ENCODE data around the gene MAGEH1.
"Not testable (repeated sequence)": the region's sequence is repeated elsewhere in the genome, so short reads cannot be mapped to it uniquely, and the experiment has no call there.

Gene MAGEH1

DNA sequence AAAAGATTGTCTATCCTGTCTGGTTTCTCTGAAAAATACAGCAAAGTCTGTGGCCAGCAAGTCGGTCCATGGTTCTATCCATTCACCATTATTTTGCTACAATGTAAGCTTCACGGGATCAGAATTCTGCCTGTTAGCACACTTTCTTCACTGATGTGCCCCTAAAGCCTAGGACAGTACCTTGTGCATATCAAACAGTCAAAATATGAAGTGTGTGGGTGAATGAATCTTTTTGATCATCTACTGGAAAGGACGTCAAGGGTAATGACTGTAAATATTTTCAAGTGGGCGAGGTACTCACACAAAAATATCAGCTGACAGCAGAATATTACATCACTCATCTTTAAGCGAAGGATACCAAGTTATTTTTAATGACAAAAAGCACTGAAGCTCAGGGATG is 13.2 kb downstream of the MAGEH1 start:
- no CpG with 5 or more reads among the region's 5 CpGs for whole genome bisulfite sequencing, 2 experiments (ENCODE audit: insufficient coverage in 2 of 2)
- H3K4me1 ChIP-seq (ENCODE audit: control insufficient read depth, insufficient read depth, low read length, poor library complexity, severe bottlenecking), result not testable (repeated sequence)

GRCh38 chrX:55465791-55466190 is 13.9 kb downstream of the MAGEH1 start:
- H3K4me3 ChIP-seq (ENCODE audit: extremely low read depth, insufficient read depth, low read length, poor library complexity, severe bottlenecking); H3K36me3 ChIP-seq (ENCODE audit: control insufficient read depth, insufficient read depth, low read length); H3K4me1 ChIP-seq (ENCODE audit: control insufficient read depth, insufficient read depth, low read length, poor library complexity, severe bottlenecking); H3K9me3 ChIP-seq (ENCODE audit: control insufficient read depth, low read length); H3K27ac ChIP-seq (ENCODE audit: low read depth, low read length, severe bottlenecking): not testable (repeated sequence)
- WGBS, 2 experiments (ENCODE audit: insufficient coverage in 2 of 2), result no CpG with 5 or more reads among the region's 5 CpGs

More for the DNA sequence above, 13.2 kb downstream of the MAGEH1 start:
- not testable (repeated sequence) for H3K36me3 ChIP-seq (ENCODE audit: control insufficient read depth, insufficient read depth, low read length); H3K9me3 ChIP-seq (ENCODE audit: control insufficient read depth, low read length); H3K27ac ChIP-seq (ENCODE audit: low read depth, low read length, severe bottlenecking); H3K4me3 ChIP-seq (ENCODE audit: extremely low read depth, insufficient read depth, low read length, poor library complexity, severe bottlenecking)

DNA sequence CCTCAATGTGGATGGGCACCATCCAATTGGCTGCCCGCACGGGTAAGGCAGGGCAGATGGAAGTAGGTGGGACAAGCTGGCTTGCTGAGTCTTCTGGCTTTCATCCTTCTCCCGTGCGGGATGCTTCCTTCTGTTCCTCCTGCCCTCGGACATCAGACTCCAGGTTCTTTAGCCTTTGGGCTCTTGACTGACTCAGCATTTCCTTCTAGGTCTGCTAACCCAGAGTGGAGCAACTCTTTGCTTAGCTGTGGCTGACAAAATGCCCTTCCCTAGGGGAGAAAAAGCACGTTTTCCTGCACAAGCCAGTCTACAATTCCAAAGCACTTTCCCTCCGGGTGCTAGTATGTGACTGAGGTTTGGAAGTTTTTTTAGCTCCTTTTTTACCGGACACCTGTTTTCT is 28.0 kb downstream of the MAGEH1 start:
- H3K4me1 ChIP-seq (ENCODE audit: control insufficient read depth, insufficient read depth, low read length, poor library complexity, severe bottlenecking); H3K27ac ChIP-seq (ENCODE audit: low read depth, low read length, severe bottlenecking); H3K4me3 ChIP-seq (ENCODE audit: extremely low read depth, insufficient read depth, low read length, poor library complexity, severe bottlenecking); H3K36me3 ChIP-seq (ENCODE audit: control insufficient read depth, insufficient read depth, low read length); H3K9me3 ChIP-seq (ENCODE audit: control insufficient read depth, low read length): not testable (repeated sequence)
- WGBS, 2 experiments (ENCODE audit: insufficient coverage in 2 of 2), result no CpG with 5 or more reads among the region's 8 CpGs

DNA sequence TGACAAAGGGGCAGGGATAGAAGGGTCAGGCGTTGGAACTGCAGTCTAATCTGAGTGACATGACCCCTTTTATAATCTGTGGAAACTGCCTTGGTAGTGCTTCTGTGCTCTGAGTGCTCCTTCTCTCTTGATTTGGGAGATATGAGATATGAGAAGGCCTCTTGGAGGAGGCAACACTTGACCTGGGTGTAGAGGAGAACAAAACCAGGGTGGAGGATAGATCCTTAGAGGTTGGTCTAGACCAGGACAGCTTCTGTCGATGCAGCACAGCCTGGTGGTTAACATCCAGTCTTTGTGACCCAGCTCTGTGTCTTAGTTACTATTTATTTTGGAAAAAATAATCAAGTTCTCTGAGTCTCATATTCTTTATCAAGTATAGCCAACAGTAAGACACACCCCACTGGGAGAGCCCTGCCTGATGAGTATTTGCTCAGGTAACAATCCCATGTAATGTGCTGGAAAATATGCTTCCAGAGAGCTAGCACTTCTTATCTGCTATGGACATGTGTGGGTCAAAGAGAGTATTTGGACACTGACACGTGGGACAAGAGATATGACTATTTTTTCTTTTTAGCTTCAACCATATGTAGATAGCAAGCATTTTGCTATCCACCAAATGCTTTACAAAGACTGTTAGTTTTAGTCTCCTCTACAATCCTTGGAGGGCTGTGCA is 28.6 kb downstream of the MAGEH1 start:
- H3K9me3 ChIP-seq (ENCODE audit: control insufficient read depth, low read length), result no peaks in the 10 kb centered on the region
- no peaks in the 10 kb centered on the region for H3K36me3 ChIP-seq (ENCODE audit: control insufficient read depth, insufficient read depth, low read length)
- no peaks in the 10 kb centered on the region for H3K4me1 ChIP-seq (ENCODE audit: control insufficient read depth, insufficient read depth, low read length, poor library complexity, severe bottlenecking)
- H3K27ac ChIP-seq (ENCODE audit: low read depth, low read length, severe bottlenecking), result no peak overlapping the region
- 80 to 83% methylated on average over 1 of the region's 3 CpGs for WGBS, 2 experiments (ENCODE audit: insufficient coverage in 2 of 2)
- no peak overlapping the region for H3K4me3 ChIP-seq (ENCODE audit: extremely low read depth, insufficient read depth, low read length, poor library complexity, severe bottlenecking)

DNA sequence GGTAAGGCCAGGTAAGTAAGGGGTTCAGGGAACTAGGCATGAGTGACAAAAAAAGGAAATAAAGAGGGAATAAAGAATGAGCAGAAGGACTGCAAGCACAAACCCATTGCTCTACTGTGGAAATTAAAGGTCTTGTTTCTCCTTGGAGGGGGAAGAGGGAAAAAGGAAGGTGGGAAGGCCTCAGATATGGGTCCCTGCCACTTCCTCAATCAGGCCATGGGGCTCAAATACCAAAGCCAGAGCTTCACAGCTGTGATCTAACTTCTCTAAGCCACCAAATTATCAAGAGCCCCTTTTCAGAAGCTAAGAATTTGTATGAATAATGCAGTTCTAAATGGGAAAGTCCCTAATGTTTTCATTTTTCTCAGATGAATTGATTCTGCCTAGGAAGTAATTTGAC is 33.0 kb downstream of the MAGEH1 start:
- H3K36me3 ChIP-seq (ENCODE audit: control insufficient read depth, insufficient read depth, low read length), result peaks cover 17% of the 10 kb centered on the region
- no peaks in the 10 kb centered on the region for H3K4me1 ChIP-seq (ENCODE audit: control insufficient read depth, insufficient read depth, low read length, poor library complexity, severe bottlenecking)
- no peak overlapping the region for H3K4me3 ChIP-seq (ENCODE audit: extremely low read depth, insufficient read depth, low read length, poor library complexity, severe bottlenecking)
- no peak overlapping the region for H3K27ac ChIP-seq (ENCODE audit: low read depth, low read length, severe bottlenecking)
- H3K9me3 ChIP-seq (ENCODE audit: control insufficient read depth, low read length), result no peaks in the 10 kb centered on the region

- H3K36me3 ChIP-seq (ENCODE audit: control insufficient read depth, insufficient read depth, low read length), result peaks cover 17% of the 10 kb centered on the region
- H3K9me3 ChIP-seq (ENCODE audit: control insufficient read depth, low read length), result no peaks in the 10 kb centered on the region
- no peak overlapping the region for H3K27ac ChIP-seq (ENCODE audit: low read depth, low read length, severe bottlenecking)
- H3K4me3 ChIP-seq (ENCODE audit: extremely low read depth, insufficient read depth, low read length, poor library complexity, severe bottlenecking), result no peak overlapping the region
- 100% methylated on average over 1 of the region's 3 CpGs; no CpG with 5 or more reads in 1 of the 2 experiments for WGBS, 2 experiments (ENCODE audit: insufficient coverage in 2 of 2)
- no peaks in the 10 kb centered on the region for H3K4me1 ChIP-seq (ENCODE audit: control insufficient read depth, insufficient read depth, low read length, poor library complexity, severe bottlenecking)
Observed at GRCh38 chrX:55486736-55487135, 34.8 kb downstream of the MAGEH1 start.

DNA sequence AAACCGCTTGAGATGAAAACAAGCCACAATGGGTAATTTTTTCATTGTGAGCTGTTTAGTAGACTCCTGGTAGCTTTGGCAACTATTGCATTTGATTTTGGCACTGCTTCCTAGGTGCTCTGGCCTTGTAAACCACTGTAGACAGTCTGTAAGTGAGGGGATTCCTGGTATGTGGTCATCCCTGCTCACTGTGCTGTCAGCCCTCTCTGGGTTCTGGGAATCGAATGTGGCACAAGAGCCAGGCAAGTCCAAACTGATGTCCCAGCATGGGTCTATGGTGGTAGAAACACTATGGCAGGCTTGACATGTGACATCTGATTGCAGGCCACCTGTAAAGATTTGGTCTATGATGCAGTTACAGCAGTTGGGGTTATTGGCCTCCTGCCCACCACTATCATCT is 35.2 kb downstream of the MAGEH1 start:
- whole genome bisulfite sequencing, 2 experiments (ENCODE audit: insufficient coverage in 2 of 2), result 83% methylated on average over 1 of the region's 2 CpGs; no CpG with 5 or more reads in 1 of the 2 experiments
- Histone ChIP-seq H3K4me3 (ENCODE audit: extremely low read depth, insufficient read depth, low read length, poor library complexity, severe bottlenecking) (no peak overlapping the region), H3K27ac (ENCODE audit: low read depth, low read length, severe bottlenecking) (no peak overlapping the region)

GRCh38 chrX:55488006-55488592 is 36.2 kb downstream of the MAGEH1 start:
- Histone ChIP-seq H3K9me3 (ENCODE audit: control insufficient read depth, low read length) (no peaks in the 10 kb centered on the region), H3K4me3 (ENCODE audit: extremely low read depth, insufficient read depth, low read length, poor library complexity, severe bottlenecking) (peak overlapping the region; percentile 50), H3K36me3 (ENCODE audit: control insufficient read depth, insufficient read depth, low read length) (peaks cover 17% of the 10 kb centered on the region), H3K4me1 (ENCODE audit: control insufficient read depth, insufficient read depth, low read length, poor library complexity, severe bottlenecking) (no peaks in the 10 kb centered on the region), H3K27ac (ENCODE audit: low read depth, low read length, severe bottlenecking) (no peak overlapping the region)
- WGBS, 2 experiments (ENCODE audit: insufficient coverage in 2 of 2), result 17 to 60% methylated on average over 1 to 6 of the region's 23 CpGs

More for the DNA sequence above, 35.2 kb downstream of the MAGEH1 start:
- Histone ChIP-seq H3K4me1 (ENCODE audit: control insufficient read depth, insufficient read depth, low read length, poor library complexity, severe bottlenecking) (no peaks in the 10 kb centered on the region), H3K9me3 (ENCODE audit: control insufficient read depth, low read length) (no peaks in the 10 kb centered on the region), H3K36me3 (ENCODE audit: control insufficient read depth, insufficient read depth, low read length) (peaks cover 17% of the 10 kb centered on the region)

- Histone ChIP-seq H3K36me3 (ENCODE audit: control insufficient read depth, insufficient read depth, low read length) (peaks cover 17% of the 10 kb centered on the region), H3K4me3 (ENCODE audit: extremely low read depth, insufficient read depth, low read length, poor library complexity, severe bottlenecking) (peak overlapping the region; percentile 50), H3K9me3 (ENCODE audit: control insufficient read depth, low read length) (no peaks in the 10 kb centered on the region), H3K4me1 (ENCODE audit: control insufficient read depth, insufficient read depth, low read length, poor library complexity, severe bottlenecking) (no peaks in the 10 kb centered on the region), H3K27ac (ENCODE audit: low read depth, low read length, severe bottlenecking) (peak overlapping the region; percentile 94)
- WGBS, 2 experiments (ENCODE audit: insufficient coverage in 2 of 2), result 0 to 6% methylated on average over 11 to 16 of the region's 54 CpGs
Observed at GRCh38 chrX:55488593-55489313, 36.8 kb downstream of the MAGEH1 start.

DNA sequence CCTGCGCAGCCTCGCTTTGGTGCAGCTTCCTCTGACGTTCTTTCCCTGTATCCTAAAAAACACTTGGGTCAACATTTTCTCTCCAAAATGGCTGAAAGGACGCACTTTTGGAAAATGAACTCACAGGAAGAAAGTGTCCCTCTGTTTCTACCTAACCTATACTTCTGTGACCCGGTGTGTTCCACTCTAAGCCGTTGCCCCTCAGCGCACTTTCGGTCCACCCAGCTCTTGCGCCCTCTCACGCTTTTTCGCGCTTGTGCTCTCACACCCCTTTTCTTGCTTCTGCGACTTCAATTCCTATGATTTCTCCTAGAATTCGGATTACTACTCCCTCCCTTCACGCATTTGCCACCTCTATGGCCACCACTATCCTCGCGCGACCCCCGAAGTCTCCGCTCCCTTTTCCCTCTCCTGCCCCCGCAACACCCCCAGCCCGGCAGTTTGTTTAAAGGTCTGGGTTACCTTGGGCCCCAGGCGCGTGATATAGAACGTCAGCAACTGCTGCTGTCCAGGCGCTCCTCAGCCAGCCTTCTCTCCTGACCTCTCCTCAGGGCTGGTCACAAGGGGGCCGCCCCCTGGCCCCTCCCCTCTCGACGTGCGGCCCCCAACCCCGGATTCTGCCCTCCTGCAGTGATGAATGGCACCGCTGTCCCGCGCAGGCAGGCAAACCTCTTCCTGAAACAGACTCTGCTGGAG is 37.5 kb downstream of the MAGEH1 start, which contains the start of gene USP51:
TSS of gene USP51 (minus strand) at position 535 of the 696 bp plus-strand sequence. CDS start 909 bp downstream, outside the sequence.
- H3K4me1 ChIP-seq (ENCODE audit: control insufficient read depth, insufficient read depth, low read length, poor library complexity, severe bottlenecking), result no peaks in the 10 kb centered on the region
- peak within 1 kb of the TSS; percentile 94 for H3K27ac ChIP-seq (ENCODE audit: low read depth, low read length, severe bottlenecking)

More for the DNA sequence above, 37.5 kb downstream of the MAGEH1 start, which contains the start of gene USP51:
- WGBS, 2 experiments (ENCODE audit: insufficient coverage in 2 of 2), result 0% methylated on average over 15 to 17 of the region's 34 CpGs
- Histone ChIP-seq H3K9me3 (ENCODE audit: control insufficient read depth, low read length) (no peaks in the 10 kb centered on the region), H3K4me3 (ENCODE audit: extremely low read depth, insufficient read depth, low read length, poor library complexity, severe bottlenecking) (peak within 1 kb of the TSS; percentile 50), H3K36me3 (ENCODE audit: control insufficient read depth, insufficient read depth, low read length) (peaks cover 17% of the 10 kb centered on the region)
